GM19023 (cell line): ENCODE results near the gene SMIM30.

Source experiments
- ATAC-seq: cut with Tn5 transposase; IDR thresholded peaks from one replicate; pipeline ENCODE4 v1.9.1; 2021; ENCODE audit warnings: mild to moderate bottlenecking, moderate library complexity; ENCODE audit not compliant: unreplicated experiment

Gene SMIM30

GRCh38 chr7:113109718-113110117 lies 8.6 kb downstream of the SMIM30 start:
- no peak for ATAC-seq

- ATAC-seq: no peak
Measured at GRCh38 chr7:113100121-113100603, 18.2 kb downstream of the SMIM30 start.

DNA sequence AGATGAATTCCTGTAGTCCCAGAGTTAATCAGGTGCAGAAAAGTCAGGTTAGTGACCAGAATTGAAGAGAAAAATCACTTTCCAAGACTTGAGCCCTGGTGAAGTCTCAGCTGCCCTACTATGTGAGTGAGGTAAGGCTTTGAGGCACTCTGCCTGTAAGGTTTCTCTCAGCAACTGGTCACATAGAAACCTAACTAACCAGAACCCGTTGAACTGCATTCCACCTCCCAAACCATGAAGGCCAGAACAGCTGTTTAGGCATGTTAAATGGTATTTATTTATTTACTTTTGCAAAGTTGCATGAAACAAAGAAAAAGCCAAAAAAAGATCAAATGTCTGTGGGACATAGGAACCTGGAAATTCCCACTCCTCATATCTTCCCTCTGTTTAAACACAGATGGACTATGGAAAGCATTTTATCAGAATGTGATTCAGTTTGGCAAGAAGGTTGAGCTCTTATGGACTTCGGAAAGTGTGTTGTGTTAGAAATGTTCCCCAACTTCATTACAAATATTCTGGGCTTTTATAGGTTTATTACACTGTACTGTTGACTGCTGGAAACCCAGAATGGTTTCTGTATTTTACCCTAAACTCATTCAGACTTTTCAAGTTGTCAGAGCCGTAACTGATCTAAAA lies 19.0 kb downstream of the SMIM30 start:
- no peak for ATAC-seq

DNA sequence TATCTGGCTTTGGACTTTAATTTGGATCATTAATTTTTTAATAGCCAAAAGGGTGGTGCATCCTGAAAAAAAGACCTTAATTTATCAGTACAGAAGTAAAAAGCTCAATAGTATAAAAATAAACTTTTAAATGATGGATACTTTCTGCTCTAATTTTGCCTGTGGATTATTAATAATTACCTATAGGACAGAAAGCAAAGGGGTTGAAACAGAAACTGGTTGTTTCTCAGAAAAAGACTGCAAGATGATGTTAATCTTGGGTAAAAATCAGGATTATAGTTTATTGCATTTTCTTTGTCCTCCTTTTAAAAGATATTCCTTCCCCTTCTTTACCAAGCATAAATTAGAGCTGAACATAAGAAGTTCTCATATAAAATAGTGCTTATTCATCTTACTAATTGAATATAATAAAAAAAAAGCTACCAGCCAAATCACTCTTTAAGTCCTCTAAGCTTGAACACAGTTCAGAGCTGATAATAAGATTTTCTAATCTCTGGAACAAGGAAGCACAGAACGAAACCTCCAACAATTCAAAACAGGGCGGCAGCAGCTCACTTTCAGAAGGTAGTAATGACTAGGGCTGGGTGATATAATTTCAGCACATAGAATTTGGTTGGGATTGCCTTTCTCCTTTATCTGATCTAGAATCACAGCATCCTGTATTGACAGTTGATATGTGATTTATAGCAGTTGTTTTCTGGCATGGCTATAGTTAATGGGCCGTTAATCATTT lies 23.7 kb downstream of the SMIM30 start:
- ATAC-seq: no peak

GRCh38 chr7:113093561-113093960 lies 24.8 kb downstream of the SMIM30 start:
- no peak for ATAC-seq

- no peak for ATAC-seq
Measured at GRCh38 chr7:113092762-113093161, 25.6 kb downstream of the SMIM30 start.

DNA sequence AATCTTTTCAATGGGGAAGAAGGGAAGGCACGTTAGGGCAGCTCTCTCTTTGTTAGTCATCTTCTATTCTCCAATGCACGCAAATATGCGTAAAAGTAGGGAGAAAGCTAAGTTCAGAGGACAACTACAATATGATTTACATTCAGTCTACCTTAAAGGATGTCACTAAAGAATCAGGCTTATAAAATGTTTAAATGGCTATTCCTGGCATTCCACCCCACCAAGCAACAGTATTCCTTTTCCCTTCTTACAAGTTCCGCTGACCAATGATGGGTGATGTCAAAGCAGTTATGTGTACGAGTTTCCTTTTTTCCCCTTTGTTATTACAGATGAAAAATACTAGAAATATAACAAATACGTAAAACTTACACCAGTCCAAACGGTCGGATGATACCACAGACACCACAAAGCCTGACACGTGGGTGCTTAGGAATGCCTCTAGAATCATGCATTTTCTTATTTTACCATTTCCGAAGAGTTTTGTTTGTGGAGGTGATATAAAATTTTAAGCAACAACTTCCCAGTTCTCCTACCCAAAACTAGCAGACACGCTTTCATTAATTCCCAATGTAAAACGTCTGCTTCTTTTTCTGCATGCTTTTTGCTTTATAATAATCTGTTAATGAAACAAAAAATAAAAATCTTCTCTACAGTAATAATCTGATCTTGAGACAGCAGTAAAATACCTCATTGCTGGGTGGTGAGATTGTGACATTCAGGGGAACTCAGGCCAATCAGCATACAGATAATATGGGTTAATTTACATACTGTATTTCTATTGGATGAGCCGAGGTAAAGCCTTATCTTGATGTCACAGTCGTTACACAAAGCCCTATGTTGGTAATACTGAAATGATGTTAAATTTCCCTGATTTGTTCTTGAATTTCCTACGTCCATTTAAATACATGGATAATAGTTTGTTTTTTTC lies 31.0 kb downstream of the SMIM30 start:
- ATAC-seq: no peak

- peak; percentile 80 for ATAC-seq
Measured at GRCh38 chr7:113086431-113086888, 31.9 kb downstream of the SMIM30 start, which contains the start of gene GPR85. Gene GPR85 (minus strand): TSS chr7:113086827. CDS start chr7:113084721, 2,106 bp downstream.

GRCh38 chr7:113085781-113086390 lies 32.5 kb downstream of the SMIM30 start:
- ATAC-seq: no peak

DNA sequence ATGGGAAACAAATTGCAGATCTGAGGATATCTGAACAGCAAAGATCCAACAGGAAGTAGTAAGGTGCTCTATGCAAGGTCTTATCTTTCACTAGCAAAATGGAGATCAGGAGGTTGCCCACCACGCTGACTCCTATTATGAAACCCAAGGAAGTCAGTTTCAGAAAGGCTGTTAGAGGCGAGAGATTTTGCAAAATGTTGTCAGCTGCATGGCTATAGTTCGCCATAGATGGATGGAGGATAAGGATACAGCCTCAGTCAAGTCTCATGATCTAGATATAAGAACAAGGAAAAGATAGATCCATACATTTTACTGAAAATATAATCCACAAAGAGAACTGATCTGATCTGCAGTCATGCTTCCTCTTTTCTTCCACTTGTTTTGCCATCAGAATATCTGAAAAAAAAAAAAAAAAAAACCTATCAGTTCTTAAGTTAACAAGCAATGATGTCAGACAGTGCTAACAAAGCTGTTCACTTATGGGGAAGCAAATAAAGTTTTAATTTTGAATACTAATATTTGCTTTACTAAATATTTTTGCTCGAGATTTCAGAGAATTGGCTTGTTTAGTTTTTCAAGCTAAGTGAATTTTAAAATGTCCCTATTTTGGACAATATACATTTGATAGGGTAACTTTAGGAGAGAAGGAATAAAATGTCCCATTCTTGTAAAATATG lies 33.7 kb downstream of the SMIM30 start:
- no peak for ATAC-seq

DNA sequence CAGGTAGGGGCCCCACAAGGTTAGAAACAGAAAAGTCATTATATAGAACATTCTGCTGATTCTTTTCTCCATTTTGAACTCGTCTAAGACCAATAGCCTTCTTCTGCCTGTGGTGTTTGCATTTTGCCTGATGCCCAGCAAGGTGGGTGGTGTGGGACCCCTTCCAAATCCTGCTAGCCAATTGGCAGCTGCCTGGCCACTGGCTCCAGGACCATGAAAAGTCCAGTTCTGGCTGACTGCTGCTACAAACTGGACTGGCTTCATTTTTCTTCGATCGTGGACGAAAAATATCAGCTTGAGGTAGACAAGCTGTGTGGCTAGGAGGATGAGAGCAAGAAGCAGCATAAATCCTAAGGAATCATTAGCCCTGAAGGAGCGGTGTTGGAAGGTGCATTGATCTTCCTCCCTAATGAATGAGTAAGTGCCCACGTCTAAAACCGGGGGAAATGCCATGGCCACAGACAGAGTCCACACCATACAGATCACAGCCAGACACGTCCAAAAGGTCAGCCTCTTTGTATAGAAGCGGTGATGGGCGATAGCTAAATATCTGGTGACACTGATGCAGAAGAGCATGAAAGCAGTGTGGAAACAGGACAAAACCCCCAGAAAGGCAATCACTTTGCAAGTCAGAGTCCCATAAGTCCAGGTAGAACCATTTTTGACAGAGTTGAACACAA lies 34.4 kb downstream of the SMIM30 start:
- ATAC-seq: no peak

DNA sequence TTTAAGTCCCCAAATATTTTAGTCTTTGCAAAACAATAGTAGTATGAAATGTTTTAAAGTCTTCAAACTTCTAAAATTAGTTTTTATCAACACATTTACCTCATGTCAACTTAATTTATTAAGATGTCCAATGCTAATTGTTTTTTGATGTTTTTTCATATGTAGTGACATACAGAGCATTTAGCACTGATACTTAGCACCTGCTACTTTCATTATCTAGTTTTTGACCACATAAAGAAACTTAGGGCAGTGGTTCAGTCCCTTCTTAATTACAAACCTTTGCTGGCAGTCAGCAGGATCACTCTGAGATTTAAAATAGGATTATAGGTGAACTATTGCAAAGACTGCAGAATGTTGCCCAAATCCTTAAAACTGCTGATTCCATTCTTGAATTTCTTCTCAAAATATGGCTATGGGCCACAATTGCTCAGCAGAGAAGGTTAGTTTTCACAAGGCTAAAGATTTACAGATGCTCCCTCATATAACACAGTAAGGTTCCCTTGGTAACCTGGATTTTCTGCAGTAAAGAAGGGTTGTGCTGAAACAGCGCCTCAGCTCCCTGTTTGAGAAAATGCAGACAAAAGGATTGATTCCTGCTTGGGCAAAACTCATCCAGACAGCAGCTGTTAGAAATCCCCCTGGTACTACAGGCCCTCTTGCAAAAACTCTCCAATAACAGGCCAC lies 35.1 kb downstream of the SMIM30 start:
- peak; percentile 57 for ATAC-seq

GRCh38 chr7:113078331-113078730 lies 40.0 kb downstream of the SMIM30 start:
- no peak for ATAC-seq

GRCh38 chr7:113076703-113077102 lies 41.7 kb downstream of the SMIM30 start:
- ATAC-seq: no peak

- ATAC-seq: no peak
Measured at GRCh38 chr7:113071465-113071864, 46.9 kb downstream of the SMIM30 start.
